CD14-positive monocyte (primary cell): ENCODE measurements around the gene BTBD9. TPM values are rescaled to one million over a fixed set of nuclear protein-coding genes. Genes with fewer than 3 reads are reported as not detected.

ENCODE experiments used
- DNase-seq, 3 donors: peaks; one replicate each; pipeline ENCODE4 v3.0.0-alpha.2; 2011 to 2022
- H2AFZ ChIP-seq: 2 replicates; pipeline ENCODE4 v1.6.0; 2012; ENCODE audit warnings: mild to moderate bottlenecking, low read depth, low read length, inconsistent platforms; ENCODE audit not compliant: insufficient read depth, poor library complexity, severe bottlenecking
- H3K27ac ChIP-seq, 2 donors: 1 replicate in 1 of 2; 2 replicates in 1 of 2; pipeline ENCODE4 v1.5.1; 2012 to 2013; ENCODE audit warnings: low read length in 2 of 2, control low read depth in 1 of 2, inconsistent platforms in 1 of 2, low read depth in 1 of 2, mild to moderate bottlenecking in 1 of 2
- H3K27me3 ChIP-seq, 2 donors: one replicate each; pipeline versions ENCODE4 v1.6.0 to v1.6.1; 2011 to 2013; ENCODE audit warnings: low read length in 2 of 2; ENCODE audit not compliant: control insufficient read depth in 2 of 2, insufficient read depth in 2 of 2
- H3K36me3 ChIP-seq, 2 donors: replicated peaks in 1 of 2; 1 replicate in 1 of 2; 2 replicates in 1 of 2; pipeline versions ENCODE4 v1.5.1 to v1.6.1; 2012 to 2013; ENCODE audit warnings: low read length in 2 of 2, control low read depth in 1 of 2, inconsistent platforms in 1 of 2, mild to moderate bottlenecking in 1 of 2; ENCODE audit not compliant: insufficient read depth in 2 of 2, control insufficient read depth in 1 of 2
- H3K4me1 ChIP-seq, 2 donors: 1 replicate in 1 of 2; 2 replicates in 1 of 2; pipeline versions ENCODE4 v1.5.1 to v1.6.1; 2012 to 2013; ENCODE audit warnings: low read length in 2 of 2, control low read depth in 1 of 2, inconsistent platforms in 1 of 2, mild to moderate bottlenecking in 1 of 2, moderate library complexity in 1 of 2; ENCODE audit not compliant: insufficient read depth in 2 of 2, control insufficient read depth in 1 of 2
- H3K4me2 ChIP-seq: replicated peaks from 2 replicates; pipeline ENCODE3; 2012; ENCODE audit warnings: low read length, moderate library complexity, mild to moderate bottlenecking; ENCODE audit not compliant: poor library complexity, severe bottlenecking; ENCODE audit errors: extremely low read depth
- H3K4me3 ChIP-seq, 3 experiments: fragments of 200-600 bp in 1 of 3; sonication (generic) in 1 of 3; replicated peaks in 1 of 3; 1 replicate in 2 of 3; 2 replicates in 1 of 3; pipeline ENCODE4 v1.5.1; 2011 to 2013; ENCODE audit warnings: low read length in 3 of 3, mild to moderate bottlenecking in 3 of 3, control low read depth in 2 of 3, low read depth in 2 of 3, inconsistent platforms in 1 of 3, moderate library complexity in 1 of 3
- H3K79me2 ChIP-seq: 2 replicates; pipeline ENCODE4 v1.6.0; 2012; ENCODE audit warnings: mild to moderate bottlenecking, control low read depth, inconsistent platforms, low read length, moderate library complexity; ENCODE audit not compliant: insufficient read depth
- H3K9ac ChIP-seq: 2 replicates; pipeline ENCODE4 v1.6.0; 2017; ENCODE audit warnings: low read length, mild to moderate bottlenecking; ENCODE audit not compliant: insufficient read depth, poor library complexity, severe bottlenecking
- H3K9me3 ChIP-seq, 2 donors: replicated peaks in 1 of 2; 1 replicate in 1 of 2; 2 replicates in 1 of 2; pipeline versions ENCODE4 v1.5.1 to v1.6.1; 2012 to 2013; ENCODE audit warnings: low read length in 2 of 2, control low read depth in 1 of 2; ENCODE audit not compliant: control insufficient read depth in 1 of 2, insufficient read depth in 1 of 2
- H4K20me1 ChIP-seq: 2 replicates; pipeline ENCODE4 v1.6.0; 2012; ENCODE audit warnings: mild to moderate bottlenecking, low read length, control low read depth, moderate library complexity; ENCODE audit not compliant: insufficient read depth
- H3K27ac Mint-ChIP-seq, 7 donors: one replicate each; pipeline ENCODE4 v1.8.0; 2020; ENCODE audit warnings: mild to moderate bottlenecking in 7 of 7, mixed read lengths in 7 of 7, moderate library complexity in 6 of 7, inconsistent platforms in 2 of 7
- H3K27me3 Mint-ChIP-seq, 3 donors: one replicate each; pipeline ENCODE4 v1.8.0; 2021 to 2022; ENCODE audit warnings: low read depth in 3 of 3, mild to moderate bottlenecking in 3 of 3, mixed read lengths in 3 of 3, moderate library complexity in 3 of 3, inconsistent platforms in 1 of 3
- H3K36me3 Mint-ChIP-seq, 2 donors: one replicate each; pipeline ENCODE4 v1.8.0; 2020; ENCODE audit warnings: mixed read lengths in 2 of 2, inconsistent platforms in 1 of 2, mild to moderate bottlenecking in 1 of 2
- H3K4me1 Mint-ChIP-seq: one replicate; pipeline ENCODE4 v1.8.0; 2020; ENCODE audit warnings: mild to moderate bottlenecking, mixed read lengths
- H3K4me3 Mint-ChIP-seq, 2 donors: one replicate each; pipeline ENCODE4 v1.8.0; 2020; ENCODE audit warnings: mild to moderate bottlenecking in 2 of 2, mixed read lengths in 2 of 2, moderate library complexity in 1 of 2
- H3K9me3 Mint-ChIP-seq, 7 donors: one replicate each; pipeline ENCODE4 v1.8.0; 2020 to 2022; ENCODE audit warnings: mixed read lengths in 7 of 7, mild to moderate bottlenecking in 6 of 7, moderate library complexity in 6 of 7, inconsistent platforms in 2 of 7
- CTCF ChIP-seq: fragments of 200-600 bp; IDR thresholded peaks from one replicate; pipeline ENCODE4 v1.8.0; 2022; ENCODE audit warnings: antibody characterized with exemption, mild to moderate bottlenecking
- WGBS: methylation state at CpG from one replicate; pipeline ENCODE4 v1.1.5; 2013; ENCODE audit warnings: missing lambda C conversion rate; ENCODE audit not compliant: insufficient coverage; 5-methylcytosine and 5-hydroxymethylcytosine counted together
- intact Hi-C, 2 donors: fragments of 100-400 bp; cut with micrococcal nuclease; formaldehyde crosslinking; loops; one replicate each; pipeline versions ENCODE4 v1.15.0 to v1.15.1; 2023
- polyA plus RNA-seq, 3 donors: library from polyadenylated mRNA; depleted of rRNA in 1 of 3; unstranded in 2 of 3; stranded (reverse) in 1 of 3; fragments of 300-500 nt in 2 of 3; fragments of >200 nt in 1 of 3; fragmentation: Illumina TruSeq in 2 of 3; gene quantifications; 1 replicate in 2 of 3; 2 replicates in 1 of 3; pipeline ENCODE4 v1.2.3, GENCODE V29; 2012 to 2021

Gene BTBD9
- polyA plus RNA-seq, 3 donors, result 5.2 to 7.5 (median 6.2) TPM

GRCh38 chr6:38141085-38141484 lies 498.6 kb downstream of the BTBD9 start:
- H3K9me3 ChIP-seq, result no peaks in the 10 kb centered on the region
- H3K4me1 ChIP-seq, result no peaks in the 10 kb centered on the region
- H3K9ac ChIP-seq, result no peak overlapping the region
- H3K27me3 ChIP-seq, result no peaks in the 10 kb centered on the region
- no peak overlapping the region for H3K27ac ChIP-seq
- H3K79me2 ChIP-seq, result peaks cover 4% of the 10 kb centered on the region
- no peak overlapping the region for H2AFZ ChIP-seq
- no peaks in the 10 kb centered on the region for H3K9me3 Mint-ChIP-seq
- H3K4me3 Mint-ChIP-seq, result no peak overlapping the region
- H3K36me3 ChIP-seq, result peaks cover 3 to 56% of the 10 kb centered on the region in 2 donors
- WGBS, result 88% methylated on average over 1 of the region's 4 CpGs
- H3K27me3 Mint-ChIP-seq, result peaks cover 0 to 1% (median 0%) of the 10 kb centered on the region in 3 donors
- peaks cover 96% of the 10 kb centered on the region for H4K20me1 ChIP-seq
- intact Hi-C loops, result no loop called here
- H3K4me2 ChIP-seq, result no peak overlapping the region
- H3K4me3 ChIP-seq, result no peak overlapping the region
- H3K4me1 Mint-ChIP-seq, result peaks cover 6% of the 10 kb centered on the region
- no peak for TF ChIP-seq CTCF
- peaks cover 30 to 32% of the 10 kb centered on the region in 2 donors for H3K36me3 Mint-ChIP-seq
- DNase-seq, result no peak
- H3K27ac Mint-ChIP-seq, result no peak overlapping the region

- peaks cover 32 to 38% of the 10 kb centered on the region in 2 donors for H3K36me3 Mint-ChIP-seq
- no peaks in the 10 kb centered on the region for H3K79me2 ChIP-seq
- no peaks in the 10 kb centered on the region for H3K9me3 ChIP-seq
- no peak overlapping the region for H2AFZ ChIP-seq
- H3K27me3 ChIP-seq, result no peaks in the 10 kb centered on the region
- H3K36me3 ChIP-seq, result peaks cover 6 to 62% of the 10 kb centered on the region in 2 donors
- TF ChIP-seq CTCF, result no peak
- no peak overlapping the region for H3K4me3 ChIP-seq
- H4K20me1 ChIP-seq, result peaks cover 98% of the 10 kb centered on the region
- peak overlapping the region in 2 of 7 donors; percentile 5 to 22 for H3K27ac Mint-ChIP-seq
- H3K27ac ChIP-seq, result no peak overlapping the region
- H3K9ac ChIP-seq, result no peak overlapping the region
- no peak overlapping the region for H3K4me2 ChIP-seq
- H3K4me1 Mint-ChIP-seq, result no peaks in the 10 kb centered on the region
- intact Hi-C loops, result no loop called here
- 100% methylated on average over 1 of the region's 5 CpGs for WGBS
- no peaks in the 10 kb centered on the region for H3K9me3 Mint-ChIP-seq
- H3K4me3 Mint-ChIP-seq, result no peak overlapping the region
- DNase-seq, result no peak
- peaks cover 0 to 1% (median 0%) of the 10 kb centered on the region in 3 donors for H3K27me3 Mint-ChIP-seq
- no peaks in the 10 kb centered on the region for H3K4me1 ChIP-seq
Measured at GRCh38 chr6:38138374-38138773, 501.4 kb downstream of the BTBD9 start.
